Keratinocyte (primary cell): ENCODE data around the gene CEACAM19. TPM values are rescaled to one million over a fixed set of nuclear protein-coding genes. Genes with fewer than 3 reads are reported as not detected.
"Not testable (repeated sequence)": the region's sequence is repeated elsewhere in the genome, so short reads cannot be mapped to it uniquely, and the experiment has no call there.

Source experiments
- DNase-seq: peaks from one replicate; pipeline ENCODE4 v3.0.0-alpha.2; 2011; ENCODE audit warnings: low read depth, missing footprints, low spot score
- FAIRE-seq: peaks from 2 replicates; lab custom pipeline; 2011; peaks lifted over from hg19 to GRCh38; lab: Jason Lieb, UNC
- H2AFZ ChIP-seq: 2 replicates; pipeline ENCODE4 v1.6.0; 2012; ENCODE audit warnings: low read length, control low read depth, inconsistent platforms; ENCODE audit not compliant: control insufficient read depth
- H3K27ac ChIP-seq: 2 replicates; pipeline ENCODE4 v1.5.1; 2011; ENCODE audit warnings: low read length; ENCODE audit not compliant: control insufficient read depth, insufficient read depth
- H3K27me3 ChIP-seq: 3 replicates; pipeline ENCODE4 v1.6.0; 2011; ENCODE audit warnings: low read length; ENCODE audit not compliant: control insufficient read depth, insufficient read depth; ENCODE audit errors: extremely low read depth
- H3K36me3 ChIP-seq, 2 experiments: 2 replicates in 1 of 2; 3 replicates in 1 of 2; pipeline ENCODE4 v1.5.1; 2011; ENCODE audit warnings: low read length in 2 of 2, mild to moderate bottlenecking in 1 of 2; ENCODE audit not compliant: control insufficient read depth in 2 of 2, insufficient read depth in 2 of 2; ENCODE audit errors: extremely low read depth in 1 of 2
- H3K4me1 ChIP-seq: 3 replicates; pipeline ENCODE4 v1.5.1; 2011; ENCODE audit warnings: low read length; ENCODE audit not compliant: control insufficient read depth, insufficient read depth; ENCODE audit errors: extremely low read depth
- H3K4me2 ChIP-seq: 3 replicates; pipeline ENCODE4 v1.6.0; 2011; ENCODE audit warnings: low read depth, low read length; ENCODE audit not compliant: control insufficient read depth, insufficient read depth; ENCODE audit errors: extremely low read depth
- H3K4me3 ChIP-seq, 3 experiments: fragments of 200-600 bp in 1 of 3; sonication (generic) in 1 of 3; 2 replicates in 2 of 3; 3 replicates in 1 of 3; pipeline ENCODE4 v1.5.1; 2011 to 2016; ENCODE audit warnings: low read length in 3 of 3, mild to moderate bottlenecking in 3 of 3, control low read depth in 2 of 3, inconsistent platforms in 1 of 3, low read depth in 1 of 3, mixed read lengths in 1 of 3, mixed run types in 1 of 3, moderate library complexity in 1 of 3; ENCODE audit not compliant: control insufficient read depth in 2 of 3, insufficient read depth in 2 of 3; ENCODE audit errors: extremely low read depth in 1 of 3
- H3K79me2 ChIP-seq: 2 replicates; pipeline ENCODE4 v1.6.0; 2012; ENCODE audit warnings: low read length; ENCODE audit not compliant: control insufficient read depth, insufficient read depth
- H3K9ac ChIP-seq: 3 replicates; pipeline ENCODE4 v1.6.0; 2011; ENCODE audit warnings: low read length; ENCODE audit not compliant: control insufficient read depth, insufficient read depth; ENCODE audit errors: extremely low read depth
- H3K9me1 ChIP-seq: 3 replicates; pipeline ENCODE4 v1.6.0; 2011; ENCODE audit warnings: low read length; ENCODE audit not compliant: control insufficient read depth, insufficient read depth; ENCODE audit errors: extremely low read depth
- H3K9me3 ChIP-seq: 2 replicates; pipeline ENCODE4 v1.5.1; 2012; ENCODE audit warnings: low read depth, low read length; ENCODE audit not compliant: control insufficient read depth
- H4K20me1 ChIP-seq: 3 replicates; pipeline ENCODE4 v1.6.0; 2011; ENCODE audit warnings: low read length; ENCODE audit not compliant: control insufficient read depth, insufficient read depth; ENCODE audit errors: extremely low read depth
- CTCF ChIP-seq, 3 experiments: IDR thresholded peaks in 1 of 3; conservative IDR thresholded peaks in 1 of 3; optimal IDR thresholded peaks in 1 of 3; 2 replicates in 2 of 3; 3 replicates in 1 of 3; pipeline versions ENCODE3 to v1.5.1; 2011; ENCODE audit warnings: low read length in 3 of 3, mild to moderate bottlenecking in 3 of 3, moderate library complexity in 2 of 3, control low read depth in 1 of 3, inconsistent platforms in 1 of 3; ENCODE audit not compliant: insufficient read depth in 2 of 3; ENCODE audit errors: extremely low read depth in 1 of 3
- EZH2 ChIP-seq: IDR thresholded peaks from one replicate; pipeline ENCODE4 v1.6.1; 2012; ENCODE audit warnings: inconsistent platforms, mild to moderate bottlenecking, low read length, moderate library complexity
- dilution Hi-C: fragments of 300-500 bp; cut with MboI; formaldehyde crosslinking; loops from one replicate; pipeline ENCODE4 v1.7.0; 2020; ENCODE audit warnings: low sequenced_read_pairs; ENCODE audit not compliant: extremely low pct_ligation_motif_present
- polyA plus RNA-seq, 5 experiments: library from polyadenylated mRNA; depleted of rRNA in 3 of 5; stranded (reverse) in 3 of 5; stranded (forward) in 1 of 5; unstranded in 1 of 5; fragments of >200 nt; gene quantifications; 1 replicate in 1 of 5; 2 replicates in 3 of 5; 3 replicates in 1 of 5; pipeline versions ENCODE4 v1.2.1 to v1.2.3, GENCODE V29; 2011 to 2012; ENCODE audit warnings: missing spikeins in 2 of 5, low read depth in 1 of 5, low replicate concordance in 1 of 5

The CEACAM19 gene
- polyA plus RNA-seq, 1 donor (not counting 4 experiments of a cell fraction or from before 2014, with no cell fraction given), result 3.7 TPM

- Histone ChIP-seq H3K9me1 (no peaks in the 10 kb centered on the region), H3K4me1 (peaks cover 11% of the 10 kb centered on the region), H3K79me2 (no peaks in the 10 kb centered on the region), H4K20me1 (no peaks in the 10 kb centered on the region), H3K4me3 (no peak overlapping the region), H3K9me3 (no peaks in the 10 kb centered on the region), H3K36me3 (peaks cover 0 to 5% of the 10 kb centered on the region in 2 experiments), H3K9ac (no peak overlapping the region), H3K4me2 (no peak overlapping the region), H3K27ac (no peak overlapping the region), H3K27me3 (no peaks in the 10 kb centered on the region), H2AFZ (no peak overlapping the region)
- DNase-seq (no peak), FAIRE-seq (no peak)
- dilution Hi-C loops, result no loop called here
- TF ChIP-seq CTCF (optimal IDR thresholded peaks at IDR 0.05 in 1 of 3, IDR thresholded peaks at IDR 0.05 in 1 of 3, conservative IDR thresholded peaks at IDR 0.05 in 1 of 3; ENCODE audit: extremely low read depth in 1 of 3, insufficient read depth in 2 of 3, low read length in 3 of 3), result no peak
- no peak for TF ChIP-seq EZH2
These were observed 11.5 kb downstream of the CEACAM19 start for GRCh38 chr19:44682807-44683206.

- Histone ChIP-seq H3K9me3 (no peaks in the 10 kb centered on the region), H3K4me2 (no peak overlapping the region), H3K4me1 (peaks cover 11% of the 10 kb centered on the region), H3K9me1 (no peaks in the 10 kb centered on the region), H3K27me3 (no peaks in the 10 kb centered on the region), H3K4me3 (no peak overlapping the region), H2AFZ (no peak overlapping the region), H3K36me3 (peaks cover 0 to 3% of the 10 kb centered on the region in 2 experiments), H4K20me1 (no peaks in the 10 kb centered on the region), H3K27ac (no peak overlapping the region), H3K79me2 (no peaks in the 10 kb centered on the region), H3K9ac (no peak overlapping the region)
- TF ChIP-seq EZH2 (no peak), CTCF (optimal IDR thresholded peaks at IDR 0.05 in 1 of 3, IDR thresholded peaks at IDR 0.05 in 1 of 3, conservative IDR thresholded peaks at IDR 0.05 in 1 of 3; ENCODE audit: extremely low read depth in 1 of 3, insufficient read depth in 2 of 3, low read length in 3 of 3) (no peak)
- DNase-seq, result no peak
- no peak for FAIRE-seq
- dilution Hi-C loops, result no loop called here
These were observed 12.3 kb downstream of the CEACAM19 start for GRCh38 chr19:44683434-44684210.

GRCh38 chr19:44684396-44684795 is 13.1 kb downstream of the CEACAM19 start:
- H4K20me1 ChIP-seq, H3K27me3 ChIP-seq, H2AFZ ChIP-seq, H3K36me3 ChIP-seq, H3K4me3 ChIP-seq, H3K27ac ChIP-seq, DNase-seq, H3K9ac ChIP-seq, H3K9me1 ChIP-seq, FAIRE-seq, H3K4me2 ChIP-seq, H3K9me3 ChIP-seq, H3K79me2 ChIP-seq, dilution Hi-C loops: not testable (repeated sequence)
- peaks cover 11% of the 10 kb centered on the region for H3K4me1 ChIP-seq
